ENCODE data around the gene IBA57. TPM values are rescaled to one million over a fixed set of nuclear protein-coding genes. Genes with fewer than 3 reads are reported as not detected.

IBA57 gene
- total RNA-seq, 4 donors from 2014 or later = 3.7 to 11.8 (median 6.6) TPM

GRCh38 chr1:228131766-228132165, 33.8 kb upstream of the IBA57 start:
- DNase-seq (ENCODE audit: extremely low spot score) = no peak
- Histone ChIP-seq H3K27me3 (peaks cover 0 to 46% (median 1%) of the 10 kb centered on the region in 4 donors), H3K9me3 (no peaks in the 10 kb centered on the region), H3K36me3 (no peaks in the 10 kb centered on the region), H3K4me3 (no peak overlapping the region), H3K27ac (replicated peaks in 1 of 4) (no peak overlapping the region), H3K4me1 (peaks cover 3 to 10% (median 6%) of the 10 kb centered on the region in 4 donors)
- intact Hi-C loops (cut with DNase I) = loop anchor here (2.0 to 5.0 kb wide), 3 partner anchors 36 to 383 kb away; partner anchors contain the start of genes IBA57 and TRIM11
- TF ChIP-seq CTCF (IDR thresholded peaks at IDR 0.05) (no peak), POLR2A (IDR thresholded peaks at IDR 0.05; ENCODE audit: low read depth) (no peak), POLR2AphosphoS5 (IDR thresholded peaks at IDR 0.05) (no peak), EP300 (IDR thresholded peaks at IDR 0.05) (no peak)
- 80% methylated on average over 2 of the region's 2 CpGs for whole genome bisulfite sequencing

- no peak for TF ChIP-seq POLR2A (IDR thresholded peaks at IDR 0.05; ENCODE audit: low read depth)
- no peak for TF ChIP-seq POLR2AphosphoS5 (IDR thresholded peaks at IDR 0.05)
- TF ChIP-seq CTCF (IDR thresholded peaks at IDR 0.05) = no peak
- no peak for TF ChIP-seq EP300 (IDR thresholded peaks at IDR 0.05)
- intact Hi-C loops (cut with DNase I) = loop anchor here (5.0 kb wide), 2 partner anchors 33 to 273 kb away; partner anchors contain the start of genes IBA57 and TRIM11
- H3K4me1 ChIP-seq = peaks cover 7 to 15% (median 13%) of the 10 kb centered on the region in 4 donors
- no peak for DNase-seq (ENCODE audit: extremely low spot score)
- peaks cover 0 to 19% (median 0%) of the 10 kb centered on the region in 4 donors for H3K27me3 ChIP-seq
- WGBS = 81% methylated on average over 12 of the region's 12 CpGs
- no peaks in the 10 kb centered on the region for H3K9me3 ChIP-seq
- no peak overlapping the region for H3K27ac ChIP-seq (replicated peaks in 1 of 4)
- no peak overlapping the region for H3K4me3 ChIP-seq
- H3K36me3 ChIP-seq = no peaks in the 10 kb centered on the region
Measured at GRCh38 chr1:228134591-228134990, 31.0 kb upstream of the IBA57 start.

GRCh38 chr1:228136901-228137300, 28.7 kb upstream of the IBA57 start:
- intact Hi-C loops (cut with DNase I) = no loop called here

GRCh38 chr1:228139406-228139930, 26.1 kb upstream of the IBA57 start:
- Histone ChIP-seq H3K9me3 (no peaks in the 10 kb centered on the region), H3K27me3 (peaks cover 0 to 7% (median 0%) of the 10 kb centered on the region in 4 donors), H3K27ac (replicated peaks in 1 of 4) (peak overlapping the region; percentile 94 to 99 (median 98)), H3K36me3 (peaks cover 0 to 12% (median 5%) of the 10 kb centered on the region in 4 donors), H3K4me3 (peak overlapping the region; percentile 81 to 96 (median 94)), H3K4me1 (peaks cover 38 to 46% (median 45%) of the 10 kb centered on the region in 4 donors)
- intact Hi-C loops (cut with DNase I) = no loop called here
- DNase-seq (ENCODE audit: extremely low spot score) = no peak
- TF ChIP-seq CTCF (IDR thresholded peaks at IDR 0.05) (no peak), POLR2A (IDR thresholded peaks at IDR 0.05; ENCODE audit: low read depth) (no peak), POLR2AphosphoS5 (IDR thresholded peaks at IDR 0.05) (no peak), EP300 (IDR thresholded peaks at IDR 0.05) (no peak)
- WGBS = 33% methylated on average over 21 of the region's 30 CpGs

More at GRCh38 chr1:228136901-228137300, 28.7 kb upstream of the IBA57 start:
- TF ChIP-seq POLR2AphosphoS5 (IDR thresholded peaks at IDR 0.05) (no peak), EP300 (IDR thresholded peaks at IDR 0.05) (no peak), POLR2A (IDR thresholded peaks at IDR 0.05; ENCODE audit: low read depth) (no peak), CTCF (IDR thresholded peaks at IDR 0.05) (no peak)
- H3K4me1 ChIP-seq = peaks cover 14 to 20% (median 19%) of the 10 kb centered on the region in 4 donors
- WGBS = 69% methylated on average over 1 of the region's 1 CpG
- H3K9me3 ChIP-seq = no peaks in the 10 kb centered on the region
- H3K27ac ChIP-seq (replicated peaks in 1 of 4) = no peak overlapping the region
- DNase-seq (ENCODE audit: extremely low spot score) = no peak
- no peak overlapping the region for H3K4me3 ChIP-seq
- peaks cover 0 to 4% (median 2%) of the 10 kb centered on the region in 4 donors for H3K36me3 ChIP-seq
- peaks cover 0 to 9% (median 0%) of the 10 kb centered on the region in 4 donors for H3K27me3 ChIP-seq

All from esophagus muscularis mucosa (tissue), 4 donors.